Naive B cell (primary cell): Measurements from ENCODE around the gene DENND4C. TPM values are rescaled to one million over a fixed set of nuclear protein-coding genes. Genes with fewer than 3 reads are reported as not detected.
A peak's percentile ranks its signal among the peaks of the same experiment; 100 is the strongest.

ENCODE experiments used
- ATAC-seq, 2 donors: fragments of 150-1000 bp; cut with Tn5 transposase; 2 replicates each; pipeline ENCODE4 v1.10.0; 2021; ENCODE audit warnings: low read depth in 2 of 2, mild to moderate bottlenecking in 2 of 2, moderate library complexity in 2 of 2
- DNase-seq: peaks from one replicate; pipeline ENCODE4 v3.0.0; 2022
- H3K27ac Mint-ChIP-seq, 6 donors: one replicate each; pipeline ENCODE4 v1.8.0; 2020 to 2022; ENCODE audit warnings: mild to moderate bottlenecking in 6 of 6, mixed read lengths in 6 of 6, moderate library complexity in 5 of 6, inconsistent platforms in 2 of 6
- H3K27me3 Mint-ChIP-seq, 3 donors: one replicate each; pipeline ENCODE4 v1.8.0; 2021 to 2022; ENCODE audit warnings: mixed read lengths in 3 of 3, mild to moderate bottlenecking in 1 of 3
- H3K36me3 Mint-ChIP-seq, 2 donors: one replicate each; pipeline ENCODE4 v1.8.0; 2020 to 2022; ENCODE audit warnings: mixed read lengths in 2 of 2, inconsistent platforms in 1 of 2, mild to moderate bottlenecking in 1 of 2
- H3K4me1 Mint-ChIP-seq, 3 donors: one replicate each; pipeline ENCODE4 v1.8.0; 2020 to 2022; ENCODE audit warnings: mixed read lengths in 3 of 3, inconsistent platforms in 1 of 3, mild to moderate bottlenecking in 1 of 3, moderate library complexity in 1 of 3
- H3K4me3 Mint-ChIP-seq, 8 donors: one replicate each; pipeline ENCODE4 v1.8.0; 2020 to 2022; ENCODE audit warnings: mild to moderate bottlenecking in 8 of 8, mixed read lengths in 8 of 8, moderate library complexity in 8 of 8, inconsistent platforms in 2 of 8
- H3K9me3 Mint-ChIP-seq, 7 donors: one replicate each; pipeline ENCODE4 v1.8.0; 2020 to 2022; ENCODE audit warnings: mixed read lengths in 7 of 7, mild to moderate bottlenecking in 5 of 7, inconsistent platforms in 2 of 7, moderate library complexity in 1 of 7
- polyA plus RNA-seq, 6 donors: library from polyadenylated mRNA; unstranded; fragments of 300-500 nt; fragmentation: Illumina TruSeq; gene quantifications; one replicate each; pipeline ENCODE4 v1.2.3, GENCODE V29; 2021; ENCODE audit warnings: low read depth in 6 of 6

The DENND4C gene
- polyA plus RNA-seq, 6 donors from 2014 or later, result 12.1 to 27.8 (median 21.7) TPM

DNA sequence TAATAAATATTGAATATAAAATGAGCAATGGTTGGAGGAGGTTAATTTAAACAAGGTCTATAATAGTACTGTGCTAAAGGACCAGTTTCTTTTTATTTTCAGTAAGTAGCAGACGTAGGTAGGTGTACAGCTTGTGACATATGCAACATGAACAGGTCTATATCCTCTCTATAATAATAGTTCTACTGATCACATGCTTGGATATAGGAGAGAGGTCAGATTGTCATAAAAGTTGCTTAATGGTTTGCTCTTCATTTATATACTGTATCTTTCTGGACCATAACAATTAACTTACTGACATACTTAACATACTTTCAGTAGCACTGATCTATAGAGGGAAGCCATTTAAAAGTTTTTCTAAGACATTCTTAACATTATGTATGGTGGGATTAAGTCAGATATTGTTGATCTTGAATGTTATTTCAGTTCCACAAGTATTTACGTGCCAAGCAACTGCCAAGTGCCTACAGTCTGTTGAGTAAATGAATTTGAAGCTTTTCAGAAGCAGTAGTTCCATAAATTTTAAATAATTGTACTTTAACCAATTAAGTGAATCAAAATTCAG, 68.0 kb downstream of the DENND4C start:
- Mint-ChIP-seq H3K36me3 (peaks cover 34 to 35% of the 10 kb centered on the region in 2 donors), H3K27ac (no peak overlapping the region), H3K4me1 (no peaks in the 10 kb centered on the region), H3K27me3 (no peaks in the 10 kb centered on the region), H3K4me3 (no peak overlapping the region), H3K9me3 (no peaks in the 10 kb centered on the region)
- ATAC-seq (no peak), DNase-seq (no peak)

DNA sequence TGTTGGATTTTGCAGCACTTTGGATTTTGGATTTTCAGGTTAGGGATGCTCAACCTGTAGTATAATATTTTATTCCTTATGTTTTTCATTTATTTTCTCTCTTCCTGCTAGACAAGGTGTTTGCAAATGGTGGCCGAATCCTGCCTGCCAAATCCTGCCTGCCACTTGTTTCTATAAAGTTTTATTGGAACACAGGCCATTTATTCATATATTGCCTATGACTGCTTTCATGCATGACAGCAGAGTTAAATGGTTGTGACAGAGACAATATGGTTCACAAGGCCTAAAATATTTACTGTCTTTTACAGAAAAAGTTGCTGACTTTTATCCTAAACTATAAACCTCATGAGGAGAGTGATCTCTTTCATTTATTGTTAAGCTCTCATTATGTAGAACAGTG, 72.7 kb downstream of the DENND4C start:
- Mint-ChIP-seq H3K27ac (no peak overlapping the region), H3K27me3 (no peaks in the 10 kb centered on the region)

DNA sequence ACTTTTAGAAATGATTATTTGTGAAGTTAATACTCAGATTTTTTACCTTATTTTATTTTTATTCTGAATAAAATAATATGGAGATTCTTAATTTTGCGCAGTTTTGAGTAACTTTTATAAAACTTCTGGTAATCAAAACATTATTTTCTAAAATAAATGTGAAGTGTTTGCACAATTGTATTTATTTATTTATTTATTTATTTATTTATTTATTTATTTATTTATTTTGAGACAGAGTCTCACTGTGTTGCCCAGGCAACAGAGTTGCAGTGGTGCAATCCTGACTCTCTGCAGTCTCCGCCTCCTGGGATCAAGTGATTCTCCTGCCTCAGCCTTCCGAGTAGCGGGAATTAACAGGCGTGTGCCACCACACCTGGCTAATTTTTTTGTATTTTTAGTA, 76.1 kb downstream of the DENND4C start:
- no peak for DNase-seq
- Mint-ChIP-seq H3K4me3 (no peak overlapping the region), H3K27me3 (no peaks in the 10 kb centered on the region), H3K4me1 (no peaks in the 10 kb centered on the region), H3K27ac (no peak overlapping the region), H3K36me3 (peaks cover 8 to 25% of the 10 kb centered on the region in 2 donors), H3K9me3 (no peaks in the 10 kb centered on the region)
- no peak for ATAC-seq

More for the DNA sequence above, 72.7 kb downstream of the DENND4C start:
- Mint-ChIP-seq H3K36me3 (peaks cover 21 to 27% of the 10 kb centered on the region in 2 donors), H3K9me3 (no peaks in the 10 kb centered on the region), H3K4me3 (no peak overlapping the region), H3K4me1 (no peaks in the 10 kb centered on the region)
- no peak for ATAC-seq
- DNase-seq, result no peak

DNA sequence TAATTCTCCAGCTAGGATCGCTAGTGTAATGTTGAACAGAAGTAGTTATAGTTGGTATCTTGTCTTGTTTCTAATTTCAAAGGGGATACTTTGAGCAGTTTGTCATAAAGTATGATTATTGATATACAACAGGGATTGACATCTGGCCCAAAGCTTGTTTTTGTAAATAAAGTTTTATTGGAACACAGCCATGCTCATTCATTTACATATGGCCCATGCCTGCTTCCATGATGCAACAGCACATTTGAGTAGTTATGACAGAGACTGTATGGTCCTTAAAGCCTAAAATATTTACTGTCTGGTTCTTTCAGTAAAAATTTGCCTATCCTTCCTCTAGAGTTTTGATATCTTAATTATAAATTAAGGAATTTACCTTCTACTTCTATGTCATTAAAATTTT, 79.8 kb downstream of the DENND4C start:
- Mint-ChIP-seq H3K27ac (no peak overlapping the region), H3K9me3 (no peaks in the 10 kb centered on the region), H3K4me1 (peaks cover 0 to 4% (median 0%) of the 10 kb centered on the region in 3 donors), H3K4me3 (no peak overlapping the region), H3K36me3 (peaks cover 0 to 15% of the 10 kb centered on the region in 2 donors), H3K27me3 (no peaks in the 10 kb centered on the region)
- ATAC-seq (no peak), DNase-seq (no peak)

DNA sequence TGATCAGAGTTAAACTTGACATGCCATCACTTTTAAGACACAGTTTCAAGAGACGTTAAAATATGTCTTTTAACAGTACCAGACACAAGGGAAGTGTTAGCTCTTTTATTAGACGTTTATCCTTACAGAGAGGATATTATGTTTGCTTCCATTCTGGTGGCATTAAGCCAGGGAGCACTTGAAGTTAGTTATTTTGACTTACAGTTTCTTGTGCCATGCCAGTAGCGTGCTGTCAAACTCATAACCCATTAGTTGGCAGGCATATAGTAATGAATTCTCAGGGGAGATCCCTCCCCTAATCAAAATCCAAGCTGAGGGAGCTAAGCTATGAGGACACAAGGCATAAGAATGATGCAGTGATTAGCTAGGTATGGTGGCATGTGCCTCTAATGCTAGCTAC, 83.1 kb downstream of the DENND4C start:
- H3K27ac Mint-ChIP-seq, result peak overlapping the region in 4 of 6 donors; percentile 20 to 82 (median 68)
- DNase-seq (no peak), ATAC-seq (no peak)
- H3K27me3 Mint-ChIP-seq, result no peaks in the 10 kb centered on the region
- peaks cover 0 to 4% (median 0%) of the 10 kb centered on the region in 3 donors for H3K4me1 Mint-ChIP-seq
- peaks cover 0 to 10% of the 10 kb centered on the region in 2 donors for H3K36me3 Mint-ChIP-seq
- H3K4me3 Mint-ChIP-seq, result no peak overlapping the region
- no peaks in the 10 kb centered on the region for H3K9me3 Mint-ChIP-seq

DNA sequence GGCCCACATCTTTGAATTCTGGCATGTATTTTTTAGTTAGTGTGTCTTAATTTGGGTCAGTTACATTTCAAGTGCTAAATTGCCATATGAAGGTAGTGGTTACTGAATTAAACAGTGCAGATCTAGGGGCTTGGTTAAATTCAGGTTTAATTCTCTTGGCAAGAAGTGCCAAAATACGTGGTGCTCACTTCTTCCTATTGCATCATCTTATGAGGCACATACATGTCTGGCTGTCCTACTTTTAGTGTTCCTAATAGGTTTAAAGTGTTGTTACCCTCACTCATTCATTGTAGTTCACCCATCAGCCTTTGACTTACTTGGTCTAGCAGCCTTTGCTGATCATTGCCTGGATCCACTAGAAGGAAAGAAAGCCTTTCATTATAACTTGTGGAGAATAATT, 90.0 kb downstream of the DENND4C start:
- H3K36me3 Mint-ChIP-seq, result peaks cover 14 to 16% of the 10 kb centered on the region in 2 donors

DNA sequence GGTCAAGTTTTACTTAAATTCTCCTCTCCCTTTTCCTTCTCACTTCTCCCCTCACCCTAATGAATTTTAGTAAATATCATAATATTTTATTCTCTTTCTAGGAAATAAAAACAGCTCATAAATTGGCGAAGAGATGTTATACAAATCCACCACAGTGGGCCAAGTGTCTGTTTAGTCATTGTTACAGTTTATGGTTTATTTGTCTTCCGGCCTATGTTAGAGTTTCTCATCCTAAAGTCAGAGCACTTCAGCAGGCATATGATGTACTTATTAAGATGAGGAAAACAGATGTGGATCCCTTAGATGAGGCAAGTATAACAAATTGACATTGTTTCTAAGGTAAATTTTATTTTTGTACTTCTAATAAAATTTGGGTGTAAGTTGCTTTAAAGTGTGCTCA, 101.4 kb downstream of the DENND4C start:
- no peak overlapping the region for H3K4me3 Mint-ChIP-seq
- H3K9me3 Mint-ChIP-seq, result no peaks in the 10 kb centered on the region
- no peaks in the 10 kb centered on the region for H3K4me1 Mint-ChIP-seq
- H3K36me3 Mint-ChIP-seq, result peaks cover 6 to 13% of the 10 kb centered on the region in 2 donors
- H3K27ac Mint-ChIP-seq, result no peak overlapping the region
- no peaks in the 10 kb centered on the region for H3K27me3 Mint-ChIP-seq
- ATAC-seq (no peak), DNase-seq (no peak)

More for the DNA sequence above, 90.0 kb downstream of the DENND4C start:
- ATAC-seq (no peak), DNase-seq (no peak)
- H3K4me3 Mint-ChIP-seq, result no peak overlapping the region
- H3K4me1 Mint-ChIP-seq, result peaks cover 0 to 5% (median 0%) of the 10 kb centered on the region in 3 donors
- no peak overlapping the region for H3K27ac Mint-ChIP-seq
- no peaks in the 10 kb centered on the region for H3K9me3 Mint-ChIP-seq
- no peaks in the 10 kb centered on the region for H3K27me3 Mint-ChIP-seq

DNA sequence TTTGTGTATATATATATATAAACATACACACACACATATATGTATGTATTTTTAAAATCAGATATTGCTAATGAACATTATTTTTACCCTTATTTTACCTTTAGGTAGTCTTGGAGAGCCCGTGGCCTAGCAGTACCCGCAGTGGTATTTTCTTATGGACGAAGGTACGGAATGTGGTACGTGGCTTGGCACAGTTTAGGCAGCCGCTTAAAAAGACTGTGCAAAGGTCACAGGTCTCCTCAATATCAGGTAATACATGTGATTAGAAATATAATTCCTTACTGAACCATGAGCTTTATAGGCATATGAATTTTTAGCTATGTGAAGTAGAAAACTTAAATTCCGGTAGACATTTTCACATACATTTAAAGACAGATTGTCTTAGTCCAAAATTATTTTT, 105.7 kb downstream of the DENND4C start:
- no peaks in the 10 kb centered on the region for H3K27me3 Mint-ChIP-seq
- peaks cover 18 to 24% of the 10 kb centered on the region in 2 donors for H3K36me3 Mint-ChIP-seq

DNA sequence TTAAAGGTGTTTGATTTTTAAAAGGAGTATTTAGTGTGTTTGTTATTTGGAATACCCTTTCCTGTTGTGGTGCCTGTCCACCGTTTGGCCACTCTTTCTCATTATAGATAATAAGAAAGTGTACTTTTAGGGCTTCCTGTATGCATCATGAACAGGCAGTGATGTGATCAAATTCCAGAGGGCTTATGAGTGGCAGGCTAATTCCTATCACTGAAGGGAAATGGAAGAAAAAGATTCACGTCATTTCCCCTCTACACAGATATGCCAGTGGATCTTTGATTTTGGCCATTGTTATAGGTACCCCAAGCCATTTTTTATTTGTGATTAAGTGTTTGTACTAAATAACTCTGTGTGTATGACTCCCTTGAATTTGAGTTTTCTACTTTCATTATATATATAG, 112.5 kb downstream of the DENND4C start:
- H3K36me3 Mint-ChIP-seq, result peaks cover 16 to 21% of the 10 kb centered on the region in 2 donors
- H3K9me3 Mint-ChIP-seq, result no peaks in the 10 kb centered on the region
- no peaks in the 10 kb centered on the region for H3K4me1 Mint-ChIP-seq
- ATAC-seq (no peak), DNase-seq (no peak)
- no peaks in the 10 kb centered on the region for H3K27me3 Mint-ChIP-seq
- H3K4me3 Mint-ChIP-seq, result no peak overlapping the region
- H3K27ac Mint-ChIP-seq, result no peak overlapping the region

More for the DNA sequence above, 105.7 kb downstream of the DENND4C start:
- H3K4me3 Mint-ChIP-seq, result no peak overlapping the region
- H3K27ac Mint-ChIP-seq, result no peak overlapping the region
- DNase-seq (no peak), ATAC-seq (no peak)
- no peaks in the 10 kb centered on the region for H3K4me1 Mint-ChIP-seq
- H3K9me3 Mint-ChIP-seq, result no peaks in the 10 kb centered on the region

DNA sequence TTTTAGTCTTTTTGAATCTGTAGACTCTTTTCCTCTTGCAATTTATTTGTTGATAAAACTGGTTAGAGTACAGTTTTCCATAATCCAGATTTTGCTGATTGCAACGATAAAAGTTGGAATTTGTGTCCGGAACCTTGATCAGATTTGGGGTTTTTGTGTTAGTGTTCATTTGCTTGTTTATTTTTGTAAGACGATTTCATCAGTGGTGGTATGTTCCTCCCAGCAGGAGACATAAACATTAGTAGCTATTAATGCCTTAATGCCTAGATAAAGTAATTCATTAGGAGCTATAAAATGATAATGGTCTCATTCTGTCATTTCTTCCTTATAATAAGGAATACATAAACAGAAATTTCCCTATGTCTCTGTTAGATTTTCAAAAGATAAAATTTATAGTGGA, 128.2 kb downstream of the DENND4C start:
- H3K27me3 Mint-ChIP-seq, result no peaks in the 10 kb centered on the region
- H3K27ac Mint-ChIP-seq, result peak overlapping the region in 1 of 6 donors; percentile 59
- H3K4me1 Mint-ChIP-seq, result no peaks in the 10 kb centered on the region

DNA sequence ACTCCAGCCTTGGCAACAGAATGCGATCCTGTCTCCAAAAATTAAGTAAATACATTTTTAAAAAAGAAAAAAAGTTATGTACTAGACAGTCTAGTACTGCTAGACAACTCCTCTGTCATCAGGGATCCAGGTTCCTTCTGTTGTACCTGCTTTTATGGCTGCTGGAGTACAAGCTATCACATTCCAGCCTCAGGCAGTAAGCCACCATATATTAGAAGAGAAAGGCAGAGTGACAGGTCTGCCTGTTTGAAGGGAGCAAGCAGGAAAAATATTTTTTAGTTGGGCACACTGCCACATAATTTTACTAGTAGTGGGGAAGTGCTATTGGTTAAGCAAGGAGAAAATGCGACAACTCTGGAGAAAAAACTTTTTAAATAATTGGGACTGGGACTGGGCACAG, 138.6 kb downstream of the DENND4C start:
- Mint-ChIP-seq H3K4me1 (peaks cover 5 to 12% (median 7%) of the 10 kb centered on the region in 3 donors), H3K27ac (peak overlapping the region in 1 of 6 donors; percentile 26), H3K36me3 (peaks cover 0 to 5% of the 10 kb centered on the region in 2 donors), H3K4me3 (no peak overlapping the region), H3K27me3 (no peaks in the 10 kb centered on the region), H3K9me3 (no peaks in the 10 kb centered on the region)
- ATAC-seq, result no peak
- DNase-seq, result no peak

More for the DNA sequence above, 128.2 kb downstream of the DENND4C start:
- Mint-ChIP-seq H3K4me3 (no peak overlapping the region), H3K36me3 (peaks cover 17 to 19% of the 10 kb centered on the region in 2 donors), H3K9me3 (no peaks in the 10 kb centered on the region)
- DNase-seq (no peak), ATAC-seq (no peak)

DNA sequence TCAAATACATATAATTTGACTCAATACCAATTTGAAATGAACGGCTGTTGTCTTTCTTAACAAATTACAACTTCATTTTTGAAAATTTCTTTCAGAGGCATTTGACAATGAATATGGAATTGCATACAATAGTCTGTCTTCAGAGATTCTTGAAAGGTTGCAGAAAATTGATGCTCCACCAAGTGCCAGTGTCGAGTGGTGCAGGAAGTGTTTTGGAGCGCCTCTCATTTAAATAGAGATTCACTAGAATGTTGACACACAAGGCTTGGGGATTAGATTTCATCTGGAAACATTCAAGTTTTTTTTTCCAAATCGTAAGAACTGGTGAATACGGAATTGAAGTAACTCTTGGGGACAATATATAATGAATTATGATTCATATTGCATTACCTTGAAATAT, 141.4 kb downstream of the DENND4C start:
- no peak for ATAC-seq
- no peak overlapping the region for H3K27ac Mint-ChIP-seq
- no peaks in the 10 kb centered on the region for H3K9me3 Mint-ChIP-seq
- H3K36me3 Mint-ChIP-seq, result peaks cover 14 to 23% of the 10 kb centered on the region in 2 donors
- no peak overlapping the region for H3K4me3 Mint-ChIP-seq
- no peak for DNase-seq
- peaks cover under 1 to 16% (median 8%) of the 10 kb centered on the region in 3 donors for H3K4me1 Mint-ChIP-seq
- H3K27me3 Mint-ChIP-seq, result no peaks in the 10 kb centered on the region

DNA sequence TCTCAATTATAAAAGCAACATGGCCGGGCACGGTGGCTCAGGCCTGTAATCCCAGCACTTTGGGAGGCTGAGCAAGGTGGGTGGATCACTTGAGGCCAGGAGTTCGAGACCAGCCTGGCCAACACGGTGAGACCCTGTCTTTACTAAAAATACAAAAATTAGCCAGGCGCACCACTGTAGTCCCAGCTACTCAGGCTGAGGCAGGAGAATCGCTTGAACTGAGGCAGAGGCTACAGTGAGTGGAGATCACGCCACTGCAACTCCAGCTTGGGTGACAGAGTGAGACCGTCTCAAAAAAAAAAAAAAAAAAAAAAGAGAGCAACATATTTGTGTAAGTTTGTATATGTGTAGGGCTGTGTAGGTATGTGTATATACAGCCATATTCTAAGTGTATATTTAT, 142.1 kb downstream of the DENND4C start:
- H3K36me3 Mint-ChIP-seq, result peaks cover 14 to 23% of the 10 kb centered on the region in 2 donors
- no peaks in the 10 kb centered on the region for H3K9me3 Mint-ChIP-seq
- peaks cover 3 to 18% (median 14%) of the 10 kb centered on the region in 3 donors for H3K4me1 Mint-ChIP-seq
- no peaks in the 10 kb centered on the region for H3K27me3 Mint-ChIP-seq
- no peak overlapping the region for H3K4me3 Mint-ChIP-seq
- ATAC-seq, result no peak
- DNase-seq, result no peak
- H3K27ac Mint-ChIP-seq, result no peak overlapping the region

DNA sequence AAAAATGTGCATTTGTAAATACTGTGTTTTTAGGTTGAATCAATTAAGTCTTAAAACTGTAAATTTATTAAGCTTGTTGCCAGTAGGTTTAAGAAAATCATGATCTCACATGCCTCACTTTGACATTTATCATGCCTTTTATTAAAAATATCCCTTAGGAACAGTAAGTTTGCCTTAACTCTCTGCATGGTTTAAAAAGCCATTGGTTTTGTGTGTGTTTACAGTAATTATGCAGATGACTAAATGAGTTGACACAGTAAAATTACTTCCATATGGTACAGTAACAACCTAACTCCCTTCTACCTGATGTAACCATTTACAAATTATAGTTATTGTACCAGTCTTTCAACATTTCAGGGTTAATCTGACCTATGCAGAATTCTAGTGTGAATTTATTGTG, 143.0 kb downstream of the DENND4C start:
- no peaks in the 10 kb centered on the region for H3K9me3 Mint-ChIP-seq
- no peak overlapping the region for H3K4me3 Mint-ChIP-seq
- ATAC-seq, result no peak
- H3K36me3 Mint-ChIP-seq, result peaks cover 20 to 30% of the 10 kb centered on the region in 2 donors
- no peak overlapping the region for H3K27ac Mint-ChIP-seq
- peaks cover 11 to 25% (median 21%) of the 10 kb centered on the region in 3 donors for H3K4me1 Mint-ChIP-seq
- no peak for DNase-seq
- no peaks in the 10 kb centered on the region for H3K27me3 Mint-ChIP-seq
